ENCODE data around the gene ATP13A3. TPM values are rescaled to one million over a fixed set of nuclear protein-coding genes. Genes with fewer than 3 reads are reported as not detected.

Gene ATP13A3
- total and polyA plus RNA-seq, 2 experiments from 2014 or later, result 20.0 to 202 TPM

GRCh38 chr3:194376241-194376560 is 110.6 kb downstream of the ATP13A3 start:
- DNase-seq (ENCODE audit: low spot score), result no peak
- no peaks in the 10 kb centered on the region for H3K9me3 Mint-ChIP-seq
- peaks cover 12% of the 10 kb centered on the region for H3K4me1 ChIP-seq (ENCODE audit: insufficient read depth)
- no peaks in the 10 kb centered on the region for H3K79me2 ChIP-seq (replicated peaks; ENCODE audit: insufficient read depth)
- H3K4me3 Mint-ChIP-seq, result no peak overlapping the region
- H2AFZ ChIP-seq, result 0 out of 2 replicates have a peak overlapping the region, but pooled peaks have one; percentile 23
- no peak overlapping the region for H3K4me2 ChIP-seq
- H3K36me3 Mint-ChIP-seq (ENCODE audit: low read depth), result no peaks in the 10 kb centered on the region
- H3K4me1 Mint-ChIP-seq, result peaks cover 33% of the 10 kb centered on the region
- no peaks in the 10 kb centered on the region for H3K36me3 ChIP-seq (ENCODE audit: insufficient read depth)
- H3K27ac ChIP-seq (ENCODE audit: low read depth), result no peak overlapping the region
- H3K4me3 ChIP-seq, result no peak overlapping the region
- no peak for ATAC-seq
- no peaks in the 10 kb centered on the region for H4K20me1 ChIP-seq (replicated peaks; ENCODE audit: insufficient read depth)
- H3K27me3 ChIP-seq (ENCODE audit: insufficient read depth), result no peaks in the 10 kb centered on the region
- H3K9me2 ChIP-seq (ENCODE audit: insufficient read depth), result no peaks in the 10 kb centered on the region
- no peak for TF ChIP-seq STAT1 (IDR thresholded peaks at IDR 0.05; ENCODE audit: unreplicated experiment)
- no peaks in the 10 kb centered on the region for H3F3A ChIP-seq (replicated peaks; ENCODE audit: low read depth)
- peaks cover 15% of the 10 kb centered on the region for H3K27me3 Mint-ChIP-seq (ENCODE audit: insufficient read depth, low read depth, poor library complexity)
- H3K27ac Mint-ChIP-seq, result no peak overlapping the region

- Mint-ChIP-seq H3K4me1 (peaks cover 35% of the 10 kb centered on the region), H3K9me3 (no peaks in the 10 kb centered on the region), H3K27ac (peak overlapping the region; percentile 18; the same call in 1 of the 2 replicates), H3K4me3 (peak overlapping the region; percentile 31; the same call in 2 of the 3 replicates), H3K36me3 (ENCODE audit: low read depth) (no peaks in the 10 kb centered on the region), H3K27me3 (ENCODE audit: insufficient read depth, low read depth, poor library complexity) (peaks cover 17% of the 10 kb centered on the region)
- Histone ChIP-seq H3F3A (replicated peaks; ENCODE audit: low read depth) (no peaks in the 10 kb centered on the region), H3K79me2 (replicated peaks; ENCODE audit: insufficient read depth) (no peaks in the 10 kb centered on the region), H3K4me2 (peak overlapping the region; percentile 71), H4K20me1 (replicated peaks; ENCODE audit: insufficient read depth) (no peaks in the 10 kb centered on the region), H3K4me1 (ENCODE audit: insufficient read depth) (peaks cover 12% of the 10 kb centered on the region), H3K9me2 (ENCODE audit: insufficient read depth) (no peaks in the 10 kb centered on the region), H3K4me3 (no peak overlapping the region), H3K27me3 (ENCODE audit: insufficient read depth) (no peaks in the 10 kb centered on the region), H3K36me3 (ENCODE audit: insufficient read depth) (no peaks in the 10 kb centered on the region), H3K27ac (ENCODE audit: low read depth) (no peak overlapping the region), H2AFZ (peak overlapping the region; percentile 86)
- ATAC-seq (peak; percentile 18; the same call in 1 of the 3 replicates), DNase-seq (ENCODE audit: low spot score) (no peak)
- TF ChIP-seq JUNB (IDR thresholded peaks at IDR 0.05; ENCODE audit: unreplicated experiment) (no peak), ZNF462 (CRISPR knock-in tag; IDR thresholded peaks at IDR 0.05) (no peak), STAT1 (IDR thresholded peaks at IDR 0.05; ENCODE audit: unreplicated experiment) (no peak), CTCF (conservative IDR thresholded peaks at IDR 0.05; ENCODE audit: low read depth in 2 of 2) (no peak), ETS1 (IDR thresholded peaks at IDR 0.05) (no peak), NANOG (IDR thresholded peaks at IDR 0.05; ENCODE audit: borderline replicate concordance) (no peak), REST (IDR thresholded peaks at IDR 0.05; ENCODE audit: unreplicated experiment) (no peak), CREB1 (CRISPR knock-in tag; IDR thresholded peaks at IDR 0.05; ENCODE audit: low read depth) (no peak)
Measured at GRCh38 chr3:194375473-194376240, 111.1 kb downstream of the ATP13A3 start.
